GM21367 (cell line): ENCODE data around the gene CFAP20.

Source experiments
- ATAC-seq: cut with Tn5 transposase; IDR thresholded peaks from one replicate; pipeline ENCODE4 v1.9.1; 2021; ENCODE audit not compliant: unreplicated experiment

The CFAP20 gene

GRCh38 chr16:58125041-58125440, 4.1 kb downstream of the CFAP20 start:
- ATAC-seq = no peak

- no peak for ATAC-seq
Observed at GRCh38 chr16:58124601-58124915, 4.6 kb downstream of the CFAP20 start.

GRCh38 chr16:58123896-58124600, 5.1 kb downstream of the CFAP20 start:
- no peak for ATAC-seq

- no peak for ATAC-seq
Observed at GRCh38 chr16:58121132-58121531, 8.0 kb downstream of the CFAP20 start.

- no peak for ATAC-seq
Observed at GRCh38 chr16:58120234-58120633, 8.9 kb downstream of the CFAP20 start.

GRCh38 chr16:58119509-58119845, 9.7 kb downstream of the CFAP20 start:
- no peak for ATAC-seq

GRCh38 chr16:58118801-58119508, 10.2 kb downstream of the CFAP20 start:
- no peak for ATAC-seq

- no peak for ATAC-seq
Observed at GRCh38 chr16:58116529-58116928, 12.7 kb downstream of the CFAP20 start.

- no peak for ATAC-seq
Observed at GRCh38 chr16:58116081-58116480, 13.1 kb downstream of the CFAP20 start.

- no peak for ATAC-seq
Observed at GRCh38 chr16:58114827-58115825, 14.1 kb downstream of the CFAP20 start.

GRCh38 chr16:58111302-58111627, 17.9 kb downstream of the CFAP20 start:
- ATAC-seq = no peak

GRCh38 chr16:58110571-58111301, 18.4 kb downstream of the CFAP20 start:
- ATAC-seq = no peak

- no peak for ATAC-seq
Observed at GRCh38 chr16:58109881-58110280, 19.3 kb downstream of the CFAP20 start.

GRCh38 chr16:58109330-58109729, 19.9 kb downstream of the CFAP20 start:
- ATAC-seq = no peak

- no peak for ATAC-seq
Observed at GRCh38 chr16:58107709-58108108, 21.5 kb downstream of the CFAP20 start.

GRCh38 chr16:58107228-58107627, 22.0 kb downstream of the CFAP20 start:
- ATAC-seq = no peak

- no peak for ATAC-seq
Observed at GRCh38 chr16:58105631-58106030, 23.6 kb downstream of the CFAP20 start.

- ATAC-seq = no peak
Observed at GRCh38 chr16:58102665-58103392, 26.4 kb downstream of the CFAP20 start.

GRCh38 chr16:58099956-58100300, 29.3 kb downstream of the CFAP20 start:
- no peak for ATAC-seq

- ATAC-seq = no peak
Observed at GRCh38 chr16:58099097-58099955, 29.9 kb downstream of the CFAP20 start.
